GM18498 (cell line): ENCODE measurements around the gene MAML2.

Source experiments
- ATAC-seq: cut with Tn5 transposase; IDR thresholded peaks from one replicate; pipeline ENCODE4 v1.9.1; 2021; ENCODE audit warnings: mild to moderate bottlenecking, moderate library complexity; ENCODE audit not compliant: unreplicated experiment

MAML2 gene

DNA sequence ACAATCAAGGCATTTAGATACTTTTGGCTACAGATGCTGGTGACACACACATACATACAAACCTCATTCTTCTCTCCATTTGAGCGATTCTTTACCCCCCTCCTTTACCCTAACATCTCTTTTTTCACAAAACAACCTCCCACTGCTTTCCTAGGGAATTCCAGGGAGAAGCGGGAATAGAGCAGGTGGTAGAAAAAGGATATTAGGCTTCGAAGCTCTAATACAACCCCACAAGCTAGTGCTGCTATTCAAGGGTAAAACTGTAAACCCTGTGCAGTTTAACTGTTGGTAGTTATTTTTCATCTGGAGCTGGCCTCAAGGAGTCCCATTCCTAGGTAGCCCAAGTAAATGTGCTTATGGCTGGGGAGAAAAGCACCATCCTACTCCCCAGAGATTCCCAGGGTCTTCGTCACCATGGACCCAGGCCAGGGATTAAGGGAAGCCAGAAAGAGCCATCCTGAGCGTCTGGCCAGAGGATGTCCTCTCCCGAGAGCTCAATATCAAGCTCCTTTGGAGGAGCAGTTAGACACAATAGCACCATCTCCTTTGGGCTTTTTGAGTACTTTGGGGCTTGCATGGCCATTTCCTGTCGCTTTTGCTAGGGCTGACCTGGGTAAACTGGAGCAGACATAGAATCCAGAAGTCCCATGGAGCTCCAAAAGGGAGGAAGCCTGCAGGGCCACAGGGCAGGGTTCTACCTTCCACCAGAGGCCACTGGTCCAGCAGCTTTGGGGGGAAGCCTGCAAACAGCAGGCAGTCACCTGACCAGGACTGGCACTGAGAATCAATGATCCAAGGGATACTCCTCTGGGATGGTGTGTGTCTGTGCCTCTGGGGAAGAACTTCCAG lies 3.1 kb downstream of the MAML2 start:
- ATAC-seq, result no peak

DNA sequence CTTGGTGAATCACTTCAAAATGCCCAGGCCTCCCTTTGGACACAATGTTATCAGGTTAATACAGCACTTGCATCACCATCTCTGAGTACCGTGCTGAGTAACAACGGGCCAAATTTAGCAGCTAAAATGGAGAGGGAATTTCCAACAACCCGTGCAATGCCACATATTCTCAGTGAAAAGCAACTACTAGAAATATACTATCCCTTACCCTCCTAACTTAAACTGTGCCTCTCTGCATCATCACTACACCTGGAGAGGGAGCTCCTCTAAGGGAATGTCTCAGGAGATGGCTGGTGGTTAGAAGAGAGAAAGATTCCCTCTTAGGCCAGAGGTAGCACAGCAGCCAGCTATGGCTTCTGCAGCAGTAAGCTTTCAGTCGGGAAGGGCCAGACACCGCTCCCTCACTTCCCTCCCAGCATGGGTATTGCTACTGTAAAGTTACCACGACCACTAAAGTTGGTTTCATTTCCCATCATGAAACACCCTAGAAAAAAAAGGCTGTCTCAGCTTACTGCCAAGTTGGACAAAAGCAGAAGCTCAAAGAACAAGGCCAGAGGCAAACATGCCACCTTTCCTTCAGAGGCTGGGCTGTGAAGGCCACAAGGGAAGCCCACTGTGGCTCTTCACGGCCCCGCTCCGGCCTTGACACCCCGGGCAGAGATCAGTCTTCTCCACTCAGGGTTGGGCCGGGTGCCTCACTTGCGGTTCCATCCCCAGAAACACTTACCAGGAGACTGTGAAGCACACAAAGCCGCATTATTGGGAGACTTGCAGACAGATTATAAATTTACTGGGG lies 3.9 kb downstream of the MAML2 start:
- ATAC-seq, result peak; percentile 49

- peak; percentile 29 for ATAC-seq
Observed at GRCh38 chr11:96337541-96338431, 5.2 kb downstream of the MAML2 start.

GRCh38 chr11:96335388-96335787 lies 7.6 kb downstream of the MAML2 start:
- no peak for ATAC-seq

DNA sequence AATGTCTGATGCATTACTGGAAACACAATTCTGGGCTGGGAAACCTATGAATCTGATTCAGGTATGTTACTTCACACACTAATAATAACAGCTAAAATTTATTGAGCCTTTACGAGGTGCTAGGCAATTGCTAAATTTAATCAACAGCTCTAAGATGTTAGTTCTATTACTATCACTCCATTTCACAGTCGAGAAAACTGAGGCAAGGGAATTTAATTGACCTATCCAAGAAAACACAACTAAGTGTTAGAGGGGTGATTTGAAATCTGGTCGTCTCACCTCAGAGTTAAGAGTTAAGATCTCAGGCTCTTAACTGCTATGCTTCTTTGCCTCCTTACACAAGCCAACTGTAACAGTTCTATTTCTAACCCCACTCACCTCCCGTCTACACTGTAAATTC lies 8.8 kb downstream of the MAML2 start:
- no peak for ATAC-seq

DNA sequence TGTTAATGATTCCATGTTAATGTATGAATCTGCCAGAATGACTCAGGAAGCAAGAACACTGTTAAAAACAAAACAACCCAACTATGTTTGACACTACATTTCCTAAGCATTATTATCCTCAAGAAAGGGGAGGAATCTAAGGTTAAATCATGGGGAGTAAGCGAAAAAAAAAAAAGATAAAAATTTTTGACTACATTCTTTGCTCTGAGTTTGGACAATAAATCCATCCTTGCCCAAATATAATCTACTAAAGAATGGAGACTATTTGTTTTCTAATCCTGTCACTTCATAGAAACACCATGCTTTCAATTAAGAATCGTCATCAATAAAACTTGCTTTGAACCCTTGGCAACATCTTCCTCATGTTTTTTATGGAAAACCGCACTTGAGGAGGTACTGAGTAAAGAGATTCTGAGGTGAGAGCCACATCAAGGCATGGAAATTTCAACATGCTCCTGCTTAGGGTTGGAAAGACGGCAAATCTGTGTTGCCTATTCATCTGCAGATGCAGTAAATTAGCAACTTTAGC lies 9.7 kb downstream of the MAML2 start:
- ATAC-seq, result no peak

DNA sequence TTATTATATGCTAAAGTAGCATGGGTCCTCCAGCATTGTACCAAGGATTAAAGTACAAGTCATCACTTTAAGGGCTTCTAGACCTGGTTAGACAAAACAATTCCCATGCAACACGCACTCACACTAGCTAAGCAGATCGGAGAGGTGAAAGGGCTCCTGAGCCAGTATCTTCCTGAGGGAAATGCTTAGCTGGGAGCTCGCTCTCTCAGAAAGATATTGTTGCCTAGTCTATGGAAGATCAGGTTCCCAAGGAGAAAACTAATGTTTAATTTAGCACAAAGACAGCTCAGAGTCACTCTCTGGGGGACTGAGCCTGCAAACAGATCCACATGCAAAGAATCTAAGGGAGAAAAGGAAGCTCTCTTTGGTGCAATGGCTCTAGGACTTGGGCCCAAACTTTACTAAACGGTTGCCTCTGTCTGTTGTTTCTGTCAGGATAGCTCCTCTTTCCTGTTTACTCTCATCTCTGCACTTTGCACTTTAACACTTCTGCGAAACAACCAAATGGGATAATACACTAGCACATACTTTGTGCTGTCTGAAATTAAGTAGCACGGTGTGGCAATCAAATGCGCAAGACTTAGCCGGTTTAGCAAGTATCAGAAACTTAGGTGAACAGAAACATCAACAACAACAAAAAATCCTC lies 10.7 kb downstream of the MAML2 start:
- ATAC-seq, result no peak

GRCh38 chr11:96331699-96332116 lies 11.3 kb downstream of the MAML2 start:
- no peak for ATAC-seq

- no peak for ATAC-seq
Observed at GRCh38 chr11:96330511-96330859, 12.5 kb downstream of the MAML2 start.

DNA sequence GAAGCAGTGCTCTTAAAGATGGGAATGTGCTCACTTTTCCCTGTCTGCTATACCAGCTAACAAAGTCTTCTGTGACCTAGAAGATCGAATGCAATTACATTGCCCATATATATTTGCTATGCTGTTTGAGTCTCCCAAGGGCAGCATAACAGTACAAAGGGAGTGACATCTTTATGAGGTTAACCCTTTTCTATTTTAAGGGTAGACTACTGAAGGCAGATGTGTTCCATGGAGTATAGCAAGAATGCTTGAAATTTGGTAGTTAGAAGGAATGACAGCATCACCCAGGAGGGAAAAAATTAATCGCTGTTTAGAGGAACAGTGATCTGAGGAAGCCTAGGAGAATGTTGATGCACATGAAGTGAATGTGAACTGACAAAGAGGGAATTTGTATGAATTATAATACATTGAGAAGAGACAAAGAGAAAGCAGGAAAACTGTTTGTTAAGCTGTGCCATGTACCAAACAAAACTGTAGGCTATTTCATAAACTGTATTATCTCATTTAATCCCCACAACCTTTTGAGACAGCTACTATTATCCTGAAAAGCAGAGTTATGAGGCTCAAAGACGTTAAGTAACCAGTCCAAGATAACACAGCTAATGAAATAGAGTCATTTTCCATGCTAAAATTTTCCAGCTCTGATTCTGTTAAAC lies 13.0 kb downstream of the MAML2 start:
- no peak for ATAC-seq

DNA sequence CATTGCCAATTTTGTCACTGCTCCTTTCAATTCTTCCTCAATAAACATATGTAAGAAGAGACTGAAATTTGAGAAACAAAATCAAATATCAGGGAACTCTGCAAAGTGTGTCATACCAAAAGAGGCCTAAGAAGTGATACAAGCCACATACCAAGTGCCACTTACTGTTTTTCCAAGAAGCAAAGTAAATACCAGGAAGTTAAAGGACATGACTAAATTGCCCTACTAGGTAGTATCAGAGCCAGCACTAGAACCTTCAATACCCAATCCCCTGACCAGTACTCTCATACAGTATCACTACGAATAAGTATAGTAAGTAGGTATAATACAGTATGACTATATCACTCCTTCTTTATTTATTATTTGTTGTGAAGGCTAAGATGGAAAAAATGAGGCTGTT lies 13.6 kb downstream of the MAML2 start:
- no peak for ATAC-seq

GRCh38 chr11:96328395-96329010 lies 14.5 kb downstream of the MAML2 start:
- no peak for ATAC-seq

- ATAC-seq, result no peak
Observed at GRCh38 chr11:96326959-96327358, 16.0 kb downstream of the MAML2 start.

DNA sequence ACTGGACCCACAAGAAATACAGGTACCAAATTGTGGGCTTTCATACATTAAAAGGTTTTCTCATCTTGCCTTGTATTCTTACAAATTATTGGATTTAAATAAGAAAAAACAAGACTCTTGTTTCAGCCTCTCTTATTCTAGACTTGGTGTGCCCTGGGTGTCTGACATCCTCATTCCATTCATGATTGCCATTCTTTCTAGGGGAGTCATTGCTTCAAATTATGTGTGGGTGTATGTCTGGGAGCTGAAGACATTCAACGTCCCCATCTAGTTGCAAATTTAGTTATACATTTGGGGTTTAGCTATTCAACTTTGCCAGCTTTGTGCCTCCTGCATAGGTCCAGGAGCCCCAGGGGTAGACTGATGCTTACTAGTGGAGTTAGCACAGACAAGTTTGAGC lies 18.1 kb downstream of the MAML2 start:
- no peak for ATAC-seq

DNA sequence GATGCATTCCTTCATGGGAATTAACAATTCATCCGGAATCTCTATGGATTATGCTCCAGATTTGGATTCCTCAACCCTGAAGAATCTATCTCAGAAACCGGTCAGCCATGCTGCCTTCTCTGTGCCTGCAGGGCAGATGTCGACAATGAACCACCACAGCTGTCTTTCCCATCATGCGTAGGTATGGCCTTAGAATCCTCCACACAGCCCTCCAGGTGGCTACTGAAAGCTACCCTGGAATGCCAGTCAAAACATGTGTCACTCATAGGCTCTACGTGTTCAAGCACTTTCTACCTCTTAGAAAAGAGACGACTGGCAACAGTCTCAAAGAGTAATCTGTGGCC lies 19.4 kb downstream of the MAML2 start:
- ATAC-seq, result no peak

DNA sequence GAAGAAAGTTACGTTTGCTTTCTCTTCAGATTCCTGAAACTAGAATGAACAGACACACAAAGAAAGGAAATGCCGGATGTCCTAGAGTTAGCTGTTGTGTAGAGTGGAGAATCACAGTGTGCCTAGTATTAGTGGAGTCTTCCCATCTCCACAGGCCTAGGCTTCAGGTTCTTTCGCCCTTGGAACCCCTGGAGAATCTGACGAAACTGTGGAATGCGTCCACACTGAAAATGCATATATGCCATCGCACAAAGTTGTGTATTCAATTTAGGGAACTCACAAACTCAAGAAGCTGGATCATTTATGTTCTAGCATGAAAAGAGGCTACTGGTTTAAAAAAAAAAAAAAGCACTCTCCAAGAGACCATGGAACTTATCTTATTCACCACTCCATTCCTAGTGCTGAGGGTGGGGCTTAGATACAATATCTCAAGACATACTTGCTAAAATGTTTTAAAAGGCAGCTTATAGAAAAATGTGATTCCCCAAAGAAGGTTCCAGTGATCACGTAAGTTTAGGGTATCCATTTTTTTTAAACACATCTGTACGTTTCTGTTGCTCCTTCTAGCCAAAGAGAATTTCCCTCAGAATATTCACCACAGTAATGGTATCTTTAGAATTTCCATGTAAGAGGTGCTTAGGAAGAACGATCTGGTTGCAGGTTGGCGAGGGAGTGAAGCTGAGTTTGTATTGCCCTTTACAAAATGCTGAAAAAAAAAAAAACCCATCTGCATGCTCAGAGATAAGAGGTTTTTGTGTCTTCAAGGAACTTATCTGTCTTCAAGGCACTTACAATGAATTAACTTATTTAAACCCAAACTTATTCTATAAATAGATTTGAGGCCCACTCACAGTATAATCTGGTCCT lies 20.0 kb downstream of the MAML2 start:
- no peak for ATAC-seq

DNA sequence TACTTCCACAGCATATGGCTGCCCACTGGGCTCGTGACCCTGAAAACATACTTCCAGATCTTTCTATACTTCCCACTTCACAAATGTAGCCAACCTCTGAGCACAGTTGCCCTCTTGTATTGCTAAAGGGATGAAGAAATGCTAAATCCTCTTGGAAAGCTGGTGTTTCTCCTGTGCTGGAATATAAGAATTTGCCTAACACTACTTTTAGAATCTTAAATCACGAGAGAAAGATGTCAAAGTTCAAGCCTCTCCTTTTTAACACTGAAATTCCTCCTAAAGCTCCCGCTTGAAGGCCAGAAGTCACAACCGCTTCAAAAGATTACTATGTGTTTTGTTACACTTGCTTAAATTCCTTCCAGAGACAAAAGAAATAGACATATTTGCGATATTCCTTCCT lies 21.9 kb downstream of the MAML2 start:
- no peak for ATAC-seq

DNA sequence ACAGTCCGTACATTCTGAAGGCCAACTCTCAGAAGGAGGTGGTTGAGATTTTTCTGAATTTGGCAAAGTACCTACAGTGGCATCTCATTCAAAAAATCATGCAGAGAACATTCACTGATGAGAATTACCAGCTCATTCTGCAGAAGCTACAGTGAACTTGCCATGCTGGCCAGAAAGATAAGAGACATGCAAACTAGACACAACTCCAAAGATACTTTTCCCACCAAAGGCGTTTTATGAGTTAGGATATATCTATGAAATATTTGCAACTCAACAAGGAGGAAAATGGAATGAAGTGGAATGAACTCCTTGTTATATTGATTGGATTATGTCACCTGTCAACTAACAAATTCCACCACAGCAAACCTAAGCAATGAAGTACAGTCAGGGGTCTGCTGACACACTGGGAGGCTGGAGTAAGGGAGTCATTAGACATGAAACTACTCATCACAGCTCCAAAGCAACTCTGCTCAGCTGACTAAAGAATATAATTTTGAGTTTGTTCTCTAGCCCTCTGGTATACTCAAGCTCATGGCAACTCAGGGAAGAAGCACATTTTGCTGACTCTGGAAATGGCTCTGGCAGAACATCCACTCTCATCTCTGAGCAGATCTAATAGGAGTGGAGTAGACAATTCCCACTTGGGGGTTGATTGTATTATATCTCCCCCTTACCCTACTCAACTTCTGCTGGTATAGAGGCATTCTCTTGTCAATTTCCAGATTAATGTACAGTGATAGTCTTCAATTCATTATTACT lies 22.9 kb downstream of the MAML2 start:
- ATAC-seq, result no peak
